HAP-1 (cell line): ENCODE results near the gene DMAC2.
A peak's percentile ranks its signal among the peaks of the same experiment; 100 is the strongest.
"Not testable (repeated sequence)": the region's sequence is repeated elsewhere in the genome, so short reads cannot be mapped to it uniquely, and the experiment has no call there.

Experiments
- DNase-seq, 2 experiments: peaks; one replicate each; pipeline ENCODE4 v3.0.0-alpha.2; 2016 to 2020; ENCODE audit warnings: low spot score in 2 of 2
- H3K27me3 ChIP-seq: fragments of 250-450 bp; sonication (Bioruptor Pico); 2 replicates; pipeline ENCODE4 v1.5.1; 2020; ENCODE audit warnings: low read depth, mild to moderate bottlenecking, moderate library complexity
- H3K36me3 ChIP-seq: fragments of 250-450 bp; sonication (Bioruptor Pico); replicated peaks from 2 replicates; pipeline ENCODE4 v1.5.1; 2020; ENCODE audit warnings: mild to moderate bottlenecking
- H3K4me1 ChIP-seq: fragments of 250-450 bp; sonication (Bioruptor Pico); 2 replicates; pipeline ENCODE4 v1.5.1; 2020; ENCODE audit warnings: mild to moderate bottlenecking
- H3K4me3 ChIP-seq: fragments of 250-450 bp; sonication (Bioruptor Pico); 2 replicates; pipeline ENCODE4 v1.5.1; 2020; ENCODE audit warnings: mild to moderate bottlenecking, moderate library complexity
- H3K9me3 ChIP-seq: fragments of 250-450 bp; sonication (Bioruptor Pico); 2 replicates; pipeline ENCODE4 v1.5.1; 2020; ENCODE audit warnings: mild to moderate bottlenecking, moderate library complexity
- in situ Hi-C: fragments of 300-500 bp; cut with MboI; formaldehyde crosslinking; loops from 3 replicates; pipeline ENCODE4 v1.14.3; 2020; ENCODE audit warnings: low sequenced_read_pairs, inconsistent platforms, mixed read lengths

DMAC2 gene

DNA sequence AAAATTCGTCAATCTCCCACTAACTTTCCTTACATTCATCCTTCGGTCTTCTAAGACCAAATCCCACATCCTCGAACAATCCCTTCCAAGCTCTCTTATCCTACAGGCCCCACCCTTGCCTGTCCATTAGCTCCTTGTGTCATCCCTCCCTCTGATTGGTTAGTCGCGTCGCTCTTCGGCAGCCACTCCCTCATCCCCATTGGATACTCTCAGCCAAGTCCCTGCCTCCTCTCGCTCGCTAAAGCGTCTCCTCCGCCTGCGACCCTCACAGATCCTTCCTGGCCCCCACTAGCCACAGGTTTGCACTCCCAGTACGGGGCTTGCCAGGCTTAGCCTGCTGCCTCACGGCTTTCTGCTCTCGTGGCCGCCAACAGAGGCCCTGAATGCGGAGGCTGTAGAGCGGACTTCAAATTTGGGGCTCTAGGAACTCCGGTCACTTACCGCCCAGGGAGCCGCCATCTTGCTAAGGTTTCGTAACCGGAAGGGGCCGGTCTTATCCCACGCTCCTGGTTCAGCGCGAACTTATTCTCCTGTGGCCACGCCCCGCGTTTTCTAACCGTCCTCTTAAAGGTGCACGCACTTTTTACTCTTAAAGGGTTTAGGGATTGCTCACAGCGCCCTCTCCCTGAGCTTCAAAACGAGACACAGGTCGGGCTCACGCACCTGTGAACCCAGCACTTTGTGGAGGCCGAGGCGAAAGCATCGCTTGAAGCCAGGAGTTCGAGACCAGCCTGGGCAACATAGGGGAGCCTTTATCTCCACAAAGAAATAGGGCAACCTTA lies at the start of gene DMAC2:
Gene DMAC2 (minus strand): TSS at position 472 of the 782 bp plus-strand sequence. CDS start 13 bp downstream, at position 459.
- DNase-seq = peak; percentile 98
- in situ Hi-C loops = no loop called here
- H3K4me3 ChIP-seq = peak within 1 kb of the TSS; percentile 94
- no peaks in the 10 kb centered on the region; the same call in 1 of the 2 replicates for H3K36me3 ChIP-seq
- H3K27me3 ChIP-seq = no peaks in the 10 kb centered on the region
- H3K4me1 ChIP-seq = no peaks in the 10 kb centered on the region; the same call in 1 of the 2 replicates
- no peaks in the 10 kb centered on the region for H3K9me3 ChIP-seq

DNA sequence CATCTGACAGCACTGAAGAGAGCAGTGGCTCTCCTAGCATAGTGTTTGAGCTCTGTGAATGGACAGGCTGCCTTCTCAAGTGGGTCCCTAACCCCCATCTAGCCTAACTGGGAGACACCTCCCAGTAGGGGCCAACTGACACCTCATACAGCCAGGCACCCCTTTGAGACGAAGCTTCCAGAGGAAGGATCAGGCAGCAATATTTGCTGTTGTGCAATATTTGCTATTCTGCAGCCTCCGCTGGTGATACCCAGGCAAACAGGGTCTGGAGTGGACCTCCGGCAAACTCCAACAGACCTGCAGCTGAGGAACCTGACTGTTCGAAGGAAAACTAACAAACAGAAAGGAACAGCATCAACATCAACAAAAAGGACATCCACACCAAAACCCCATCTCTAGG lies 47.2 kb upstream of the DMAC2 start:
- in situ Hi-C loops, H3K4me3 ChIP-seq, H3K27me3 ChIP-seq, H3K4me1 ChIP-seq, H3K36me3 ChIP-seq, DNase-seq, H3K9me3 ChIP-seq: not testable (repeated sequence)

DNA sequence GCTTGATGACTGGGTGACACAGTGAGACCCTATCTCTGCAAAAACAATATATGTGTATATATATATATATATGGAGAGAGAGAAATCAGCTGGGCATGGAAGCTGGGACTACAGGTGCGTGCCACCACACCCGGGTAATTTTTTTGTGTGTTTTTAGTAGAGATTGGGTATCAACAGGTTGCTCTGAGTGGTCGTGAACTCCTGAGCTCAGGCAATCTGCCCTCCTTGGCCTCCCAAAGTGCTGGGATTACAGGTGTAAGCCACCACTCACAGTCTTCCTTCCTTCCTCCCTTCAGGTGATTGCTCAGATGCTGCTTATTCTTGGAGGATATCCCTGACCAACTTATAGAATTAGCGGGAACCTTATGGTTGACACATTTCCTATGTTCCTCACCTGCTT lies 45.1 kb upstream of the DMAC2 start:
- Histone ChIP-seq H3K4me3 (no peak overlapping the region), H3K36me3 (no peaks in the 10 kb centered on the region), H3K4me1 (no peaks in the 10 kb centered on the region), H3K27me3 (0 out of 2 replicates have a peak, but pooled peaks cover 10% of the 10 kb centered on the region), H3K9me3 (no peaks in the 10 kb centered on the region)
- no peak for DNase-seq
- in situ Hi-C loops = no loop called here

DNA sequence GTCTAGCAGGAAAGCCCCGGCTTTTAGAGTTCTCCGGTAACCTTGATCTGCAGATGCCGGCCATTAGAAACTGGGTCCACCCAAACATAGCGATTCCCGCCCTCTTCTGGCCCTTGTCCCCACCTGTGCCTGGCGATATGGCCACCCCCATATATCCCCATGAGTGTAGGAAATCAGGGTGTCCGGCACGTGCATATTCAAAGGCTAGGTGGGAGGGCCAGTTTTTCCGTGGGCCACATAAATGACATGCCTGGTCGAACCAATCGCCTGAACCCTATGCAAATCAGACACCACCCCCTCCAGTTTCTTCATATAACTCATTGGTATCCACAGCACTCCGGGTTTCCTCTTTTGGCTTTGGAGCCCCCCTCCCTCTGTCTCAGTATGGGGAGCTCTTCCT lies 40.6 kb upstream of the DMAC2 start:
- no peaks in the 10 kb centered on the region for H3K9me3 ChIP-seq
- no peaks in the 10 kb centered on the region for H3K36me3 ChIP-seq
- in situ Hi-C loops = no loop called here
- no peak for DNase-seq
- H3K4me1 ChIP-seq = no peaks in the 10 kb centered on the region
- no peak overlapping the region for H3K4me3 ChIP-seq
- H3K27me3 ChIP-seq = 0 out of 2 replicates have a peak, but pooled peaks cover 10% of the 10 kb centered on the region

DNA sequence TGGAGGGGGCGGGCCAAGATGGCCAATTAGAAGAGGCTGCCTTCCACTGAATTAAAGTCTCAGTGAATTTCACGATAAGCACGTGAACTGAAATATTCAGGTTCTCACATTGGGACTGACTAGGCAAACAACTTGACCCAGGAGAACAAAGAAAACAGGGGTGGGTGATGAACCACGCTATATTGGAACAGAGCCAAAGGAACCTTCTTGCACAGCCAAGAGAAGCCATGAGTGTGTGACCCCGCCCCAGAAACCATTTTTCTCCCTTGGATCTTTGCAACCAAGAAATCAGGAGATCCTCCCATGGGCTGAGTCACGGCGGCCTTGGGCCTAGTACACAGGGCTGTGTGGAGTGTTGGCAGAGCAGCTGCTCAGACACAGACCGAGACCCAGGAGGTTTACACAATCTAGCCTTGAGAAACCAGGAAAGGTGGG lies 40.1 kb upstream of the DMAC2 start:
- no peak overlapping the region for H3K4me3 ChIP-seq
- DNase-seq = no peak
- H3K27me3 ChIP-seq = 0 out of 2 replicates have a peak, but pooled peaks cover 10% of the 10 kb centered on the region
- no peaks in the 10 kb centered on the region for H3K36me3 ChIP-seq
- no peaks in the 10 kb centered on the region for H3K9me3 ChIP-seq
- H3K4me1 ChIP-seq = no peaks in the 10 kb centered on the region
- in situ Hi-C loops = no loop called here

DNA sequence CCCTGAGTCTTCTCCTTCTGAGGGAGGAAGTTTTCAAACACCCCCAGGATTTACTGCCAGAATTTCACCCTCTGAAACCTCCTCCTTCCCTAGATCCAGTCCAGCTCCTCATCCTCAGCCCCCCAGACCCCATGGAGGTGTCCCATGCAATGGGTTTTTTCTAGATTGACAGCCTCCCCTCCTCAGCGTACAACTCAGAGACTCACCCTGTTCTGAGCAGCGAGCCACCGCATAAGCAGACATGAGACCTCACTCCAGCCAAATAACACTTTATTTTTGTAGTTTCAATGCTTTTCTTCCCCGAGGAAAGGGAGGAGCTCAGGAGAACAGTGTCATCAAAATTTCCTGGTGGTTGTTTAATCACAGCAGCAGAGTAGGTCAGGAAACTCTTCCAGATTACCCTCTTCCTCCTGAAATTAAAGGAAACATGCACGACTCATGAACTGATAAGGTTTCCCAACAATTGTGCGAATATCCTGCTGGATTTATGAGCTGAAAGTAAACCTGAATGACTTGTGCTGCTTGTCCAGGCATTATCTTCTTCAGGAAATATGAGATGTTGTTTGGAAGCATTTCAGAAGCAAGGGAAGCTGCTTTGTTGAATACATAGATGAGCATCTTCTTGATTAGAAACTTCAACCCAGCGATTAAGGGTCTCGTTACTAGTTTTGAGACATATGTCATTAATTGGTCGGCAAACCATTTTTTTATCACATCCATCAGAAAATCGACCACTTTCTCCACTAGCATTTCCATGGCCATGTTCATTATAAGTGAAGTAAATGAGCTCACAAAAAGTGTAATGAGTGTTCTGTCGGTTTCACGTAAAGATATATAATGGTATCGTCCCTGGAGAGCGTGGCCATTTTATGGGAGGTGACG lies 39.4 kb upstream of the DMAC2 start:
- Histone ChIP-seq H3K4me3 (no peak overlapping the region), H3K27me3 (0 out of 2 replicates have a peak, but pooled peaks cover 5% of the 10 kb centered on the region), H3K36me3 (no peaks in the 10 kb centered on the region), H3K9me3 (no peaks in the 10 kb centered on the region), H3K4me1 (no peaks in the 10 kb centered on the region)
- in situ Hi-C loops = no loop called here
- DNase-seq = no peak

DNA sequence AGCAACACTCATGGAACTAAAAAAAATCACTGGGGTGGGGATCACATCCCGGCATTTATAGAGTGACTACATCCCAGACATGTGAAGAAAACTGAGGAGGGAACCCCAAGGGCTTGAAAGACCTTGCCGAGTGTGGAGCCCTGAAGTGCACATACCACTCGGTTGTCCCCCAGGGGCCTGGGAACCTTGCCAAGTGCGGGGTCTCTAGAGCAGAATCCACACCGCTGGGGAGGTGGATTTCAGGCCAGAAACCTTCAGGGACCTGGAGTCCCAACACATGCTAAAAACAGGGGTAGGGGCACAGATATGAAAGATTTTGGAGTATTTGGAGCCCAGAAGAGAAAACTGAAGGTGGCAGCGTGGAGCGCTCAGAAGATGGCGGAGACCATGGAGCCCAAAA lies 38.5 kb upstream of the DMAC2 start:
- Histone ChIP-seq H3K9me3 (no peaks in the 10 kb centered on the region), H3K4me3 (no peak overlapping the region), H3K27me3 (0 out of 2 replicates have a peak, but pooled peaks cover 5% of the 10 kb centered on the region), H3K4me1 (no peaks in the 10 kb centered on the region), H3K36me3 (no peaks in the 10 kb centered on the region)
- in situ Hi-C loops = no loop called here
- DNase-seq = no peak

DNA sequence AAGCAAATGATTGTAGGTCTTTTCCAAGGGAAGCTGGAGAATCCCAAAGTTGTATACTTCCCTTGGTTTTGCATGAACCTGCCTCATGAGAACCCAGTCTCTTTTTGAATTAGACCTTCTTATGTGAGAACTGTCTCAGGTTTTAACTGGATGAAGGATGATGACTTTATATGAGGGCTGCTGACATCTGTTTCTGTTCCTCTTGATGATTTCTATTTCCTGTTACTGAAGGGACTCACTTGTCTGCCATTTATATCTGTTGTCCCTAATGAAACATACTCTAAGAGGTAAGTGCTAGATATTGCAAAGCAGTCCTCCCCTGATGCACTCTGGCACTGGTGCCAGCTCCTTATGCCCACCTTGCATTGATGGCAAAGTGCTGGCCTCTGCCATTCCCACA lies 36.9 kb upstream of the DMAC2 start:
- no peaks in the 10 kb centered on the region for H3K4me1 ChIP-seq
- no peak for DNase-seq
- H3K4me3 ChIP-seq = no peak overlapping the region
- H3K9me3 ChIP-seq = no peaks in the 10 kb centered on the region
- H3K36me3 ChIP-seq = no peaks in the 10 kb centered on the region
- 0 out of 2 replicates have a peak, but pooled peaks cover 5% of the 10 kb centered on the region for H3K27me3 ChIP-seq
- in situ Hi-C loops = no loop called here

DNA sequence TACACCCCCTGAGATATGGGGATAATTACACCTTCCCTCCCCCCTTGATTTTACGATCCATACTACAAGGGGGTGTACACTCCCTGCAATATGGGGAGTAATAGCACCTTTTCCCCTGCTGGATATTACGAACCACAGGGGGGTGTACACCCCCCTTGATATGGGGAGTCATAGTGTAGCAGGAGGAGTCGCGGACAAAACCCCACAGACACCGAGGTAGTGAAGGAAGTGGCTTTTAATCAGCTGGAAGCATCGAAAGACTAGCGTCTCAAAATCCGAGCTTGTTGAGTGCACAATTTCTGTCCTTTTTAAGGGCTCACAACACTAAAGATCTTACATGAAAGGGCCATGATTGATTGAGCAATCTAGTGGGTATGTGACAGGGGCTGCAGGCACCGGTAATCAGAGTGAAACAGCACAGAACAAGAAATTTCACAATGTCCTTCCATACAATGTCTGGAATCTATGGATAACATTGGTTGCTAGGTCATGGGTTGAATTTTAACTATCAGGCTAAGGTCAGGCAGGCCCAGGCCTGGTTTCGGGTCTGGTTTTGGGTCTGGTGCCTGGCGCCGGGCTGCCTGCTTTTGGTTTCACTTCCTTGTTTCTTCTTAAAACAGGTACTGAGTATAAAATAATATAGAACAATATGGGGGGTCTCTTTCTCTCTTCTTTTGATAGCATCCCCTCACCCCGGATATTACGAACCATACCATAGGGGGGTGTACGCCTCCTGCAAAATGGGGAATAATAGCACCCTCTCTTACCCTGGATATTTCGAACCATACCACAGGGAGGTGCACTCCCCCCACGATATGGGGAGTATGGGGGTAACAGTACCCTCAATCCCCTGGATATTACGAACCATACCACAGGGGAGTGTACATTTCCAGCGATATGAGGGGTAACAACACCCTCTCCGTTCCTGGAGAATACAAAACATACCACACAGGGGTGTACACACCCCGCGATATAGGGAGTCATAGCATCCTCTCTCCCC lies 23.8 kb upstream of the DMAC2 start:
- H3K27me3 ChIP-seq, in situ Hi-C loops, DNase-seq: not testable (repeated sequence)

DNA sequence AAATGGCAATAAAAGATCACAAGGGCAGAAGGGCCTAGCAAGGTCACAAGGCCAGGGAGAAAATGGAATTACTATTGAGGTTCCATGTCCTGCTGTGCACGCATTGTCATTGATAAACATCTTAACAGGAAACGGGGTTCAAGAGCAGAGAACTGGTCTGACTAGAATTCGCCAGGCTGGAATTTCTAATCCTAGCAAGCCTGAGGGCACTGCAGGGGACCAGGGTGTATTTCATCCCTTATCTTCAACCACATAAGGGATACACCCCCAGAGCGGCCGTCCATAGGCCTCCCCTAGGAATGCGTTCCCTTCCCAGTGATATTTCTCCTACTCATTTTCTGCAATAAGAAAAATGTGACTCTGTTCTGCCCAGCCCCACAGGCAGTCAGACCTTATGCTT lies 22.8 kb upstream of the DMAC2 start:
- Histone ChIP-seq H3K4me3 (no peak overlapping the region), H3K9me3 (no peaks in the 10 kb centered on the region), H3K4me1 (no peaks in the 10 kb centered on the region), H3K36me3 (no peaks in the 10 kb centered on the region), H3K27me3 (peaks cover 5% of the 10 kb centered on the region)
- in situ Hi-C loops = no loop called here
- DNase-seq = no peak

More for the DNA sequence above, 23.8 kb upstream of the DMAC2 start:
- H3K4me1 ChIP-seq, H3K36me3 ChIP-seq, H3K4me3 ChIP-seq, H3K9me3 ChIP-seq: not testable (repeated sequence)

DNA sequence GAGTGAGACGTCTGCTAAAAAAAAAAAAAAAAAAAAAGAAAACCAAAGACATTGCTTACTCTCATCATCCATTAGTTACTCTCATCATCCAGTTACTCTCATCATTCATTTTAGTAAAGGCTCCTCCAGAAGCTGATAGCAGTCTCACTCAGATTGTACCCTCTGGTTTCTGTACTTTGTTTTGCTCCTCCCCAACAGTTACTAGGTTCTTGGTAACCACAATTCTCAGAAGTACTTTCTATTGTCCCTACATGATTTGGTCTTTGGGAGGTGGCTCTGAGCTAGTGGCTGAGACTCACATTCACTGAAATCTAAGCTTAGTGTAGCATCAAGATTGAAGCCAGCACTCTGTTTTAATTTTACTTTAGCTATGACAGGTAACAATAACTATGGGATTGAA lies 17.5 kb upstream of the DMAC2 start:
- Histone ChIP-seq H3K9me3 (no peaks in the 10 kb centered on the region), H3K4me1 (no peaks in the 10 kb centered on the region), H3K4me3 (no peak overlapping the region), H3K36me3 (no peaks in the 10 kb centered on the region), H3K27me3 (peaks cover 8% of the 10 kb centered on the region)
- in situ Hi-C loops = no loop called here
- DNase-seq = no peak

DNA sequence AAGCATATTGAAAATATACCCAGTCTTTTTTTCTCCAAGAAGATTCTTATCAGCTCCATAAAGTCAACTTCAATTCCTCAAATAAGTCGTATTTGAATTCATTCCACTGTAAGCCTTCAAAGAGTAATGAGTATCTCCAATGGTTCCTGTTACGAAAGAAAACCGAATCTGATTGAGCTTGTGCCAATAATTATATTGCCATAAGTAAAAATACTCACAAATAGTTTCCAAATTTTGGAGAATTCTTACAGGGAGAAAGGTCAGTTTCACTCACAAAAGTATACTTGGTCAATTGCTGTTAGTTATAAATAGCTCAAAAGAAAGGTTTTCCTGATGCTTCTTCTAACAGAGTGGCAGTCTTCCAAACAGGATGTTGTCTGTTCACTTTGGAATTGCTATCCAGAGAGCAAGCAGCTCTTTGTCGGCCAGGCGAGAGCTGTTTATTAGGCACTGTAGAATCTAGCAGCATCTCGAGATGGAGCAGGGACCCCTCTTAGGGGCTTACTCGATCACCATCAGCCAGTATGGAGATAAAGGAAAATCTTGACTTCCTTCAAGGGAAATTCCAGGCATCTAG lies 16.7 kb upstream of the DMAC2 start:
- no peaks in the 10 kb centered on the region for H3K4me1 ChIP-seq
- H3K9me3 ChIP-seq = no peaks in the 10 kb centered on the region
- in situ Hi-C loops = no loop called here
- no peak overlapping the region for H3K4me3 ChIP-seq
- DNase-seq = no peak
- peaks cover 8% of the 10 kb centered on the region for H3K27me3 ChIP-seq
- H3K36me3 ChIP-seq = no peaks in the 10 kb centered on the region

DNA sequence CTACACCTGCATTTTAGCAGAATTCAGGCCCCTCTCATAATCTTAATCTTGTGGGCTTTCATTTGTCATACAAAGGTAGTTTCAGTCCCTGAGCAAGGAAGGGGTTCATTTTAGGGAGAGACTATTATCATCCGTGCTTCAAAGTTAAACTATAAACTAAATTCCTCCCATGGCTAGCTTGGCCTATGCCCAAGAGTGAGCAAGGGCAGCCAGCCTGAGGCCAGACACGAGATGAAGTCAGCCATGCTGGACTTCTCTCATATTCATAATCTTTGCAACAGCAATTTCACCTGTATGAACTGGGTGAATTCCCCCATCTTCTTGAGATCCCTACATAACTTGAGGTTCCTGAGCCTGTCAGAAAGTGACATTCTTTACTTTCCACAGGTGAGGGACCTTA lies 16.2 kb upstream of the DMAC2 start:
- no peaks in the 10 kb centered on the region for H3K36me3 ChIP-seq
- in situ Hi-C loops = no loop called here
- H3K4me3 ChIP-seq = no peak overlapping the region
- H3K9me3 ChIP-seq = no peaks in the 10 kb centered on the region
- peaks cover 6% of the 10 kb centered on the region for H3K27me3 ChIP-seq
- DNase-seq = no peak
- H3K4me1 ChIP-seq = no peaks in the 10 kb centered on the region
